Omental fat pad (tissue), 4 donors: ENCODE data around the gene TXNDC11. TPM values are rescaled to one million over a fixed set of nuclear protein-coding genes. Genes with fewer than 3 reads are reported as not detected.

Experiments used
- ATAC-seq: fragments of 150-250 bp; one replicate; pipeline ENCODE4 v1.9.1; 2016; ENCODE audit warnings: mild to moderate bottlenecking, moderate library complexity; ENCODE audit not compliant: low FRiP score
- DNase-seq: peaks from one replicate; pipeline ENCODE4 v3.0.0-alpha.2; 2019; ENCODE audit warnings: low spot score
- total RNA-seq, 4 donors: library from RNA; depleted of rRNA; stranded (reverse); fragments of >200 nt; gene quantifications; one replicate each; pipeline ENCODE4 v1.1.0, GENCODE V29; 2016
- TF ChIP-seq, protein P1 (sequence below), 3 donors: fragments of 450-650 bp; IDR thresholded peaks; one replicate each; pipeline ENCODE4 v1.5.1; 2016 to 2017; ENCODE audit warnings: antibody characterized with exemption in 3 of 3, mild to moderate bottlenecking in 3 of 3, moderate library complexity in 2 of 3

TXNDC11 gene
- total RNA-seq, 4 donors from 2014 or later = 40.2 to 53.0 (median 49.1) TPM

DNA sequence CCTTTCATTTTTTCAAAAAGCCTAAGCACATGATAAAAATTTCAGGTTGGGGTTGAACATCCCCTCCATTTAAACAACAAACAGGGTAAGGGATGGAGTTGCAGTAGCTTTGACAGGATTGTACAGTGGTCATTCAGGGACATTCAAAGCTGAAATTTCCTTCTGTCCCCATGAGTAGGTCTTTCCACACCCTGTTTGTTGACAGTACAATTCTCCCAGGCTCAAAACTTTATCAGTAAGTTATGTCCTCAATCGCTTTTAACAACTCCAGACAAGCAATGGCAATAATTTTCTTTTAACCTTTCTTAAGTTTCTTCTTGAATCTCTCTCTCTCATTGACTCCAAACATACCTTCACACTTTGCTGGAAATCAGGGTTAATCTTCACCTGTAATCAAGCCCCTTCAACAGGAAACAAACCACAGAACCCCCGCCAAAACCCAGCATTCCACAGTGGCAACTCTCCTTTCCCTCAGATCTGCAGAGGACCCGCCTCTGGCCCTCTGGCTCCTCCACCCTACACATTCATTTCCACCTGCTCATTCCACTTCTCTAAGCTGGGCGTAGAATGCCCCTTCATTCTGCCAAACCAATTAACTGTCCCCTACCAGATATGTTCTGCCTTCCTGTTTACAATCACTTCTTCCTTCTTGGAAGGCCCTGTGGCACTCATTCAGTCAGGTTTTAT, 20.7 kb downstream of the TXNDC11 start:
- ATAC-seq = no peak

DNA sequence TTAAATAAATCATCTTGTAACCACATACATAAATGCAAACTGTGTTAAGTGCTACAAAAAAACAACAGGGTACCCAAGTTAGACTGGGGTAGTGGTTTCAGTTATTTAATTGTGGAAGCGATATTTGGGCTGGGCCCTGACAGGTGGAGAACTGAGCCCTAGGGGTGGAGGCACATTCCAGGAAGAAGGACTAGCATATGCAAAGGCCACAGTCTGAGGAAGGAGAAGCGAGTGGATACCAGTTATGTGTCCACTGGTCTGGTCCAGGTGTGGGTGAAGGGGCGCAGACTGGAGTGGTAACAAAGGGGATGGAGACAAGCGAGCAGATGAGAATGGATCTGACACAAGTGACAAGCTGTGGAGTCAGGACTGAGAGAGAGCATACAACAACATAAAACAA, 22.9 kb downstream of the TXNDC11 start:
- TF ChIP-seq, protein P1, sequence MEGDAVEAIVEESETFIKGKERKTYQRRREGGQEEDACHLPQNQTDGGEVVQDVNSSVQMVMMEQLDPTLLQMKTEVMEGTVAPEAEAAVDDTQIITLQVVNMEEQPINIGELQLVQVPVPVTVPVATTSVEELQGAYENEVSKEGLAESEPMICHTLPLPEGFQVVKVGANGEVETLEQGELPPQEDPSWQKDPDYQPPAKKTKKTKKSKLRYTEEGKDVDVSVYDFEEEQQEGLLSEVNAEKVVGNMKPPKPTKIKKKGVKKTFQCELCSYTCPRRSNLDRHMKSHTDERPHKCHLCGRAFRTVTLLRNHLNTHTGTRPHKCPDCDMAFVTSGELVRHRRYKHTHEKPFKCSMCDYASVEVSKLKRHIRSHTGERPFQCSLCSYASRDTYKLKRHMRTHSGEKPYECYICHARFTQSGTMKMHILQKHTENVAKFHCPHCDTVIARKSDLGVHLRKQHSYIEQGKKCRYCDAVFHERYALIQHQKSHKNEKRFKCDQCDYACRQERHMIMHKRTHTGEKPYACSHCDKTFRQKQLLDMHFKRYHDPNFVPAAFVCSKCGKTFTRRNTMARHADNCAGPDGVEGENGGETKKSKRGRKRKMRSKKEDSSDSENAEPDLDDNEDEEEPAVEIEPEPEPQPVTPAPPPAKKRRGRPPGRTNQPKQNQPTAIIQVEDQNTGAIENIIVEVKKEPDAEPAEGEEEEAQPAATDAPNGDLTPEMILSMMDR (IDR thresholded peaks at IDR 0.05) = no peak
- ATAC-seq (no peak), DNase-seq (no peak)

More for the DNA sequence above, 20.7 kb downstream of the TXNDC11 start:
- DNase-seq = no peak
- TF ChIP-seq, protein P1 (IDR thresholded peaks at IDR 0.05) = no peak

DNA sequence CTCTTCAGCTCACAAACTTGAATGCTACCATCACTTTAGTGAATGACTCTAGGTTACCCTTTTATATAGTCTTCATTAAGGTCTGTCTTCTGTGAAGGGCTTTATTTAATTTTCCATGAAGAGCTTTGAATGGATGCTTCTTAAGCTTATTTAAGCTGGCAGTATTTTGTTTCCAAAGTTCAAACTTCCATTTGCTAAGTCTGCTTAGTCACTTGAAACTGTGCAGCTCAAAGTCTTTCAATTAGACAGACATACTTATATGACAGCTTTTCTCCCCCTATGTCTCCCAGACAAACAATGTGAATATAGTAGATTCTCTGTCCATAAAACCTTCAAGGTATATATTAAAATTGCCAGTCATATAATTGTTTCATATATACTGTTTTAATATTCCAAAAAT, 23.5 kb downstream of the TXNDC11 start:
- no peak for DNase-seq
- no peak for ATAC-seq
- TF ChIP-seq, protein P1 (IDR thresholded peaks at IDR 0.05) = no peak

DNA sequence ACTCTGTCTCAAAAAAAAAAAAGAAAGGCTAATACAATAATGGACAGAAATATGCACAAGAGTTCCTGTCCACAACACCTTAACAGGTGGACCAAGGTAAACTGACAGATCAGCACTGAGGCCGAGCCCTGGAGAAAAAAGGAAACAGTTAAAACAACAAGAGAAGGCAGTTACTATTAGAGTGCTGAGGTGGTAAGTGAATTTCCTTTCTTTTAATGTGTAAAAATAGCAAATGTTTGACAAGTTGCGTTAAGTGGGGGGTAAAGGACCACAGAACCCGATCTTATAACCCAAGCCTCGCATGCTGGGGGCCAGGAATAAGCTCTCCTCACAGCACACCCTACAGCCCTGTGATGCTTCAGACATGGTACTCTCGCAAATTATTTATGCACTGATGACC, 24.8 kb downstream of the TXNDC11 start:
- TF ChIP-seq, protein P1 (IDR thresholded peaks at IDR 0.05) = no peak
- ATAC-seq (no peak), DNase-seq (no peak)

GRCh38 chr16:11716336-11716735, 26.3 kb downstream of the TXNDC11 start:
- ATAC-seq (no peak), DNase-seq (no peak)
- TF ChIP-seq, protein P1 (IDR thresholded peaks at IDR 0.05) = no peak

DNA sequence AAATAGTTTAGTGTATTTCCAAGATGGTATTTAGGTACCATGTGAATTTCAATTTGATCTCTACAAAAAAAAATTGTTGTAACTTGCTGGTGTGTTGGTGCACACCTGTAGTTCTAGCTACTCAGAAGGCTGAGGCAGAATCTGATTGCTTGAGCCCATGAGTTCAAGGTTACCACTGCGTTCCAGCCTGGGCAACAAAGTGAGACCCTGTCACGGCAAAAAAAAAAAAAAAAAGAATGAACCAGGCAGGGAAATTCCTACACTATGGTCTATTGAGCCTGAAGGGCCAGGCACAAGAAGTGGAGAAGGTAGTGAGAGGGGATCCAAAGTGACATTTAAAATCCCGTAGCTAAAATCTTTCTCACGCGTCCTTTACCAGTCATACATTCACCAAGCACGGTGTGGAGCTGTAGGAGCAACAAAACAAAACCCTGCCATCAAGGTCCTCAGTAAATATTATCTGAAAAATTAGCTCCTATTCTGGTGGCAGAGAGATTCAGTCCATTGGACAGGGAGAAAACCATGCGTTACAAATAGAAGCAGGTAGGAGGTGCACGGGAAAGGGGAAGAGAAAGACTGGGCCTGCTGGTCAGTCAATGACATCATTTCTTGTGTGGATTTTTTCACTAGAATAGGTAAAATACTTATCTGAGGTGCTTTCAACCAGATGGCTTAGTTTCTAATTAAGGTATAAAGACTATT, 27.3 kb downstream of the TXNDC11 start:
- TF ChIP-seq, protein P1 (IDR thresholded peaks at IDR 0.05) = no peak
- no peak for DNase-seq
- no peak for ATAC-seq

GRCh38 chr16:11712122-11712521, 30.5 kb downstream of the TXNDC11 start:
- no peak for DNase-seq
- ATAC-seq = no peak
- TF ChIP-seq, protein P1 (IDR thresholded peaks at IDR 0.05) = no peak
